ENCODE results near the gene MTFMT. TPM values are rescaled to one million over a fixed set of nuclear protein-coding genes. Genes with fewer than 3 reads are reported as not detected.
"Not testable (repeated sequence)": the region's sequence is repeated elsewhere in the genome, so short reads cannot be mapped to it uniquely, and the experiment has no call there.

The MTFMT gene
- polyA plus RNA-seq (2011; rRNA removed) (11.6 and 15.3 TPM in 2 replicates), polyA minus RNA-seq (2011; rRNA and poly(A)+ RNA removed) (6.3 and 17.1 TPM in 2 replicates)

DNA sequence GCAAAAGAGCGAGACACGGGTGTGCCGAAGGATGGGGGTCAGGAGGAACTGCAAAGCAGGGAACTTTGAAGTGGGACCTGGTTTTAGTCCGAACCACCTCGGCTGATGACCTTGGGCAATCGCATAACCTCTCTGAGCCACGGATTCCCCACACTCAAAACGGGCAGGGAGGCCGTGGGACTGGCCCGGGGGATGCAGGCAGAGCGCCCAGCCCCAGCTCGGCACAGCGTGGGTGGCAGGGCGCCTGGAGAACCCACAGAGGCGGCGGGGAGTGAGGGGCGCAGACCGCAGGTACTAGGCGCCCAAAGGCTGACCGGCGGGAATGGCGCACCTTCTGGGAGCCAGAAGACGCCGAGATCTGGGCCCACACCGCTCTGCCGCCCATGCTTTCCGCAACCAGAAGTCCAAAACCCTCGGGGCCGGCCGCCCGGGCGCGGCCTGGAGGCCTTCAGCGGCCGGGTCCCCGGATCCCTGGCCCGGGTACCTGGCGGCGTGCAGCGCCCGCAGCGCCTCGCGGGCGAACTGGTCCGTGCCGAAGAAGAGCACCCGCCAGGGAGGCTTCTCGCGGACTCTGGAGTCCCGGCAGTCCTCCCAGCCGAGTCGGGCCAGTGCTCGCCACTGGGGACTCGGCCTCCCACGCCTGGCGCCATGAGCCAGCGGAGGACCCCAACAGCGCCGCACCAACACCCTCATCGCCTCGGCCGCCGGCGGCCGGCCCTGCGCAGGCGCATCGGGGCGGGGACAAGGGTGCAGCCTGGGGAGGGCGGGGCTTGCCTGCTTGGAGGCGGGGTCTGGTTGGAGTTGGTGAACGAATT, at the start of gene MTFMT:
MTFMT (minus strand) TSS at position 719 of the 815 bp plus-strand sequence; CDS start at position 693, 26 bp downstream.
- no peak for TF ChIP-seq CTCF (IDR thresholded peaks at IDR 0.05; ENCODE audit: low read depth, low read length)
- Histone ChIP-seq H3K4me3 (ENCODE audit: low read depth, low read length) (peak within 1 kb of the TSS; percentile 85), H3K9me3 (ENCODE audit: control insufficient read depth, insufficient read depth, low read length) (peaks cover 3% of the 10 kb centered on the region; the same call in 1 of the 2 replicates), H3K27me3 (ENCODE audit: control insufficient read depth, insufficient read depth, low read length) (no peaks in the 10 kb centered on the region), H3K27ac (ENCODE audit: low read depth, low read length) (no peak within 1 kb of the TSS)
- CTCF ChIA-PET, result no interaction called here
- POLR2A ChIA-PET, result no interaction called here
- DNase-seq (ENCODE audit: low read depth, low spot score), result no peak

DNA sequence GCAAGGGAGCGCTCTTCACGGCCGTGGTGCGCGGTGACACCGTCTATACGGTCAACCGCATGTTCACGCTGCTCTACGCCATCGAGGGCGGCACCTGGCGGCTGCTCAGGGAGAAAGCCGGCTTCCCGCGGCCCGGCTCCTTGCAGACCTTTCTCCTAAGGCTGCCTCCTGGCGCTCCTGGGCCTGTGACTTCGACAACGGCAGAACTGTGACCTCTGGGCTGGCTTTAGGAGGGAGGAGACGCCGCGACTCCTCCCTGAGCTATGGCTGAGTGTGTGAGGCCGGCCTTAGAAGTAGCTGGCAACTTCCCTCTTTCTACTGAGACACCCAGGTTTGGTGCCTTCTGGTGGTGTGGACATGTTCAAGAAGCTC, 48.5 kb upstream of the MTFMT start:
- peaks cover 23% of the 10 kb centered on the region for H3K27me3 ChIP-seq (ENCODE audit: control insufficient read depth, insufficient read depth, low read length)
- DNase-seq (ENCODE audit: low read depth, low spot score), result no peak
- H3K27ac ChIP-seq (ENCODE audit: low read depth, low read length), result no peak overlapping the region
- POLR2A ChIA-PET, result interaction anchor here (1.8 kb wide), 1 partner anchor 8 kb away, joined by 6 read pairs; no protein-coding TSS in a partner anchor
- TF ChIP-seq CTCF (IDR thresholded peaks at IDR 0.05; ENCODE audit: low read depth, low read length), result peak; percentile 56
- peaks cover 12% of the 10 kb centered on the region; the same call in 1 of the 2 replicates for H3K9me3 ChIP-seq (ENCODE audit: control insufficient read depth, insufficient read depth, low read length)
- CTCF ChIA-PET, result interaction anchor here (0.5 to 3.0 kb wide), 5 partner anchors 9 to 196 kb away, joined by 5 to 33 read pairs (median 13); partner anchors contain the start of gene RASL12
- H3K4me3 ChIP-seq (ENCODE audit: low read depth, low read length), result no peak overlapping the region

DNA sequence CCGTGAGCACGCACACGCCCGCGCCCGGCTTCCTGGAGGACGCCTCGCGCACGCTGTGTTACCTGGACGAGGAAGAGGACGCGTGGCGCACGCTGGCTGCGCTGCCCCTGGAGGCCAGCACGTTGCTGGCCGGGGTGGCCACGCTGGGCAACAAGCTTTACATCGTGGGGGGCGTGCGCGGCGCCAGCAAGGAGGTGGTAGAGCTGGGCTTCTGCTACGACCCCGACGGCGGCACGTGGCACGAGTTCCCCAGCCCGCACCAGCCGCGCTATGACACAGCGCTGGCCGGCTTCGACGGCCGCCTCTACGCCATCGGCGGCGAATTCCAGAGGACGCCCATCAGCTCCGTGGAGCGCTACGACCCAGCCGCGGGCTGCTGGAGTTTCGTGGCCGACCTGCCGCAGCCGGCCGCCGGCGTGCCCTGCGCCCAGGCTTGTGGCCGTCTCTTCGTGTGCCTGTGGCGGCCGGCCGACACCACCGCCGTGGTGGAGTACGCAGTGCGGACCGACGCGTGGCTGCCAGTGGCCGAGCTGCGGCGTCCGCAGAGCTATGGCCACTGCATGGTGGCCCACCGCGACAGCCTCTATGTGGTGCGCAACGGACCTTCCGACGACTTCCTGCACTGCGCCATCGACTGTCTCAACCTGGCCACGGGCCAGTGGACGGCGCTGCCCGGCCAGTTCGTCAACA, 48.0 kb upstream of the MTFMT start:
- Histone ChIP-seq H3K27ac (ENCODE audit: low read depth, low read length) (no peak overlapping the region), H3K9me3 (ENCODE audit: control insufficient read depth, insufficient read depth, low read length) (peaks cover 12% of the 10 kb centered on the region; the same call in 1 of the 2 replicates), H3K27me3 (ENCODE audit: control insufficient read depth, insufficient read depth, low read length) (peaks cover 23% of the 10 kb centered on the region), H3K4me3 (ENCODE audit: low read depth, low read length) (no peak overlapping the region)
- DNase-seq (ENCODE audit: low read depth, low spot score), result no peak
- CTCF ChIA-PET, result interaction anchor here (1.7 to 3.0 kb wide), 4 partner anchors 8 to 44 kb away, joined by 7 to 33 read pairs (median 16); partner anchors contain the start of gene RASL12
- no peak for TF ChIP-seq CTCF (IDR thresholded peaks at IDR 0.05; ENCODE audit: low read depth, low read length)
- POLR2A ChIA-PET, result no interaction called here

GRCh38 chr15:65076486-65077290, 47.2 kb upstream of the MTFMT start, which contains the start of gene KBTBD13:
KBTBD13 (plus strand) TSS chr15:65076746; CDS start chr15:65076816, 70 bp downstream.
- peaks cover 16% of the 10 kb centered on the region for H3K27me3 ChIP-seq (ENCODE audit: control insufficient read depth, insufficient read depth, low read length)
- H3K9me3 ChIP-seq (ENCODE audit: control insufficient read depth, insufficient read depth, low read length), result peaks cover 12% of the 10 kb centered on the region; the same call in 1 of the 2 replicates
- no peak for DNase-seq (ENCODE audit: low read depth, low spot score)
- ChIA-PET CTCF (interaction anchor here (1.7 to 3.0 kb wide), 2 partner anchors 21 to 43 kb away, joined by 7 to 33 read pairs; no protein-coding TSS in a partner anchor), POLR2A (no interaction called here)
- TF ChIP-seq CTCF (IDR thresholded peaks at IDR 0.05; ENCODE audit: low read depth, low read length), result no peak
- H3K27ac ChIP-seq (ENCODE audit: low read depth, low read length), result no peak within 1 kb of the TSS
- H3K4me3 ChIP-seq (ENCODE audit: low read depth, low read length), result no peak within 1 kb of the TSS

GRCh38 chr15:65075607-65076395, 46.4 kb upstream of the MTFMT start:
- H3K4me3 ChIP-seq (ENCODE audit: low read depth, low read length); DNase-seq (ENCODE audit: low read depth, low spot score); H3K27ac ChIP-seq (ENCODE audit: low read depth, low read length); POLR2A ChIA-PET: not testable (repeated sequence)
- Histone ChIP-seq H3K27me3 (ENCODE audit: control insufficient read depth, insufficient read depth, low read length) (peaks cover 16% of the 10 kb centered on the region), H3K9me3 (ENCODE audit: control insufficient read depth, insufficient read depth, low read length) (peaks cover 12% of the 10 kb centered on the region; the same call in 1 of the 2 replicates)
- CTCF ChIA-PET, result interaction anchor here (1.7 to 2.0 kb wide), 2 partner anchors 8 to 42 kb away, joined by 6 to 7 read pairs; no protein-coding TSS in a partner anchor

DNA sequence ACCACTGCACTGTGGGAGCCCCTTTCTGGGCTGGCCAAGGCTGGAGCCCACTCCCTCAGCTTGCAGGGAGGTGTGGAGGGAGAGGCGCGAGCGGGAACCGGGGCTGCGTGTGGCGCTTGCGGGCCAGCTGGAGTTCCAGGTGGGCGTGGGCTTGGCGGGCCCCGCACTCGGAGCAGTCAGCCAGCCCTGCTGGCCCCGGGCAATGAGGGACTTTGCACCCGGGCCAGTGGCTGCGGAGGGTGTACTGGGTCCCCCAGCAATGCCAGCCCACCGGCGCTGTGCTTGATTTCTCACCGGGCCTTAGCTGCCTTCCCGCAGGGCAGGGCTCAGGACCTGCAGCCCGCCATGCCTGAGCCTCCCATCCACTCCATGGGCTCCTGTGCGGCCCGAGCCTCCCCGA, 45.5 kb upstream of the MTFMT start:
- POLR2A ChIA-PET; DNase-seq (ENCODE audit: low read depth, low spot score); H3K4me3 ChIP-seq (ENCODE audit: low read depth, low read length); H3K27ac ChIP-seq (ENCODE audit: low read depth, low read length): not testable (repeated sequence)
- Histone ChIP-seq H3K27me3 (ENCODE audit: control insufficient read depth, insufficient read depth, low read length) (peaks cover 16% of the 10 kb centered on the region), H3K9me3 (ENCODE audit: control insufficient read depth, insufficient read depth, low read length) (peaks cover 12% of the 10 kb centered on the region; the same call in 1 of the 2 replicates)
- CTCF ChIA-PET, result interaction anchor here (1.2 to 2.0 kb wide), 2 partner anchors 8 to 21 kb away, joined by 4 to 6 read pairs; no protein-coding TSS in a partner anchor
